OCI-LY7 (cell line): Measurements from ENCODE around the gene CETP. TPM values are rescaled to one million over a fixed set of nuclear protein-coding genes. Genes with fewer than 3 reads are reported as not detected.

Experiments used
- BruUV-seq: library from RNA; stranded (reverse); fragments of 400-500 nt; replicated peaks from 2 replicates; lab custom pipeline; 2021; lab: Mats Ljungman, UMichigan
- CTCF ChIA-PET: fragments of 300-600 bp; sonication (Branson Sonifier 250); formaldehyde crosslinking; loops from one replicate; lab custom pipeline; 2022; ENCODE audit warnings: antibody characterized with exemption; ENCODE audit not compliant: unreplicated experiment; lab: Charles Lee
- POLR2A ChIA-PET: fragments of 300-600 bp; sonication (Branson Sonifier 250); formaldehyde crosslinking; loops from one replicate; lab custom pipeline; 2022; ENCODE audit warnings: antibody characterized with exemption; lab: Charles Lee
- DNase-seq: peaks from one replicate; pipeline ENCODE4 v3.0.0-alpha.2; 2015; ENCODE audit warnings: low spot score
- H2AFZ ChIP-seq: fragments of 200-600 bp; sonication (generic), shearing (Covaris generic); 2 replicates; pipeline ENCODE4 v1.6.1; 2014; ENCODE audit warnings: mild to moderate bottlenecking, antibody characterized with exemption, low read length, moderate library complexity
- H3K27ac ChIP-seq: fragments of 200-600 bp; sonication (generic); 2 replicates; pipeline ENCODE4 v1.5.1; 2014; ENCODE audit warnings: mixed run types, low read depth, mild to moderate bottlenecking, moderate library complexity, low read length, inconsistent platforms; ENCODE audit not compliant: poor library complexity, severe bottlenecking
- H3K36me3 ChIP-seq: fragments of 200-600 bp; sonication (generic); 2 replicates; pipeline ENCODE4 v1.6.1; 2014; ENCODE audit warnings: mild to moderate bottlenecking, antibody characterized with exemption, low read length, moderate library complexity, mixed read lengths; ENCODE audit not compliant: insufficient read depth
- H3K4me1 ChIP-seq: fragments of 200-600 bp; sonication (generic); 2 replicates; pipeline ENCODE4 v1.5.1; 2014; ENCODE audit warnings: mild to moderate bottlenecking, low read length; ENCODE audit not compliant: insufficient read depth, poor library complexity, severe bottlenecking
- H3K4me2 ChIP-seq: fragments of 200-600 bp; sonication (generic); 2 replicates; pipeline ENCODE4 v1.6.1; 2014; ENCODE audit warnings: mild to moderate bottlenecking, low read length
- H3K4me3 ChIP-seq: fragments of 200-600 bp; sonication (generic); 2 replicates; pipeline ENCODE4 v1.5.1; 2014; ENCODE audit warnings: mild to moderate bottlenecking, low read depth, low read length; ENCODE audit not compliant: poor library complexity, severe bottlenecking
- H3K79me2 ChIP-seq: fragments of 200-600 bp; sonication (generic); 2 replicates; pipeline ENCODE4 v1.6.1; 2016; ENCODE audit warnings: low read depth, mild to moderate bottlenecking, low read length, moderate library complexity, mixed read lengths; ENCODE audit not compliant: insufficient read depth
- H3K9me2 ChIP-seq: fragments of 200-600 bp; sonication (generic); 2 replicates; pipeline ENCODE4 v1.6.1; 2016; ENCODE audit warnings: mild to moderate bottlenecking, low read length, mixed read lengths; ENCODE audit not compliant: insufficient read depth
- H3K9me3 ChIP-seq: fragments of 200-600 bp; sonication (generic); 2 replicates; pipeline ENCODE4 v1.6.1; 2014; ENCODE audit warnings: mild to moderate bottlenecking, mixed run types, low read length, mixed read lengths
- H4K20me1 ChIP-seq: fragments of 200-600 bp; sonication (generic); 2 replicates; pipeline ENCODE4 v1.6.1; 2014; ENCODE audit warnings: mild to moderate bottlenecking, antibody characterized with exemption, low read length, moderate library complexity, mixed read lengths; ENCODE audit not compliant: insufficient read depth
- CTCF ChIP-seq: fragments of 200-600 bp; sonication (generic); conservative IDR thresholded peaks from 2 replicates; pipeline ENCODE4 v1.5.1; 2014; ENCODE audit warnings: mild to moderate bottlenecking, antibody characterized with exemption, low read length, moderate library complexity, mixed read lengths
- EZH2phosphoT487 ChIP-seq: fragments of 200-600 bp; sonication (generic); IDR thresholded peaks from 2 replicates; pipeline ENCODE4 v1.6.1; 2018; ENCODE audit warnings: low read depth, borderline replicate concordance, mild to moderate bottlenecking, mixed run types, antibody characterized with exemption, low read length, moderate library complexity, mixed read lengths
- intact Hi-C: fragments of 100-400 bp; cut with micrococcal nuclease; formaldehyde crosslinking; loops from one replicate; pipeline ENCODE4 v1.10.0; 2022; ENCODE audit not compliant: unreplicated experiment
- total RNA-seq, 2 experiments: library from RNA; depleted of rRNA in 1 of 2; stranded (reverse); fragments of >200 nt in 1 of 2; shearing (Covaris generic) in 1 of 2; gene quantifications; 2 replicates each; pipeline ENCODE4 v1.2.3, GENCODE V29; 2014 to 2022

The CETP gene
- total RNA-seq, 2 experiments from 2014 or later: 0.54 to 0.65 TPM

- Histone ChIP-seq H3K4me3 (no peak overlapping the region), H3K9me2 (no peaks in the 10 kb centered on the region), H3K9me3 (no peaks in the 10 kb centered on the region), H3K79me2 (no peaks in the 10 kb centered on the region), H4K20me1 (no peaks in the 10 kb centered on the region), H2AFZ (no peak overlapping the region), H3K4me1 (peaks cover 49% of the 10 kb centered on the region), H3K27ac (no peak overlapping the region), H3K36me3 (no peaks in the 10 kb centered on the region), H3K4me2 (no peak overlapping the region)
- intact Hi-C loops: no loop called here
- TF ChIP-seq EZH2phosphoT487 (no peak), CTCF (no peak)
- DNase-seq: no peak
- CTCF ChIA-PET: interaction anchor here (0.6 to 1.7 kb wide), 3 partner anchors 74 to 1459 kb away, joined by 3 to 9 read pairs (median 4); no protein-coding TSS in a partner anchor
- no TSS peak for BruUV-seq
- POLR2A ChIA-PET: interaction anchor here (0.7 to 2.6 kb wide), 4 partner anchors 10 to 41 kb away, joined by 3 to 11 read pairs (median 4); no protein-coding TSS in a partner anchor
These were observed 6.0 kb downstream of the CETP start for GRCh38 chr16:56967733-56968132.

- DNase-seq: no peak
- no TSS peak for BruUV-seq
- intact Hi-C loops: no loop called here
- Histone ChIP-seq H3K27ac (no peak overlapping the region), H2AFZ (no peak overlapping the region), H3K36me3 (no peaks in the 10 kb centered on the region), H3K4me2 (no peak overlapping the region), H3K9me2 (no peaks in the 10 kb centered on the region), H3K4me1 (peaks cover 62% of the 10 kb centered on the region), H3K79me2 (no peaks in the 10 kb centered on the region), H3K9me3 (no peaks in the 10 kb centered on the region), H3K4me3 (no peak overlapping the region), H4K20me1 (no peaks in the 10 kb centered on the region)
- TF ChIP-seq EZH2phosphoT487 (no peak), CTCF (no peak)
- ChIA-PET CTCF (interaction anchor here (1.0 kb wide), 1 partner anchor 68 kb away, joined by 3 read pairs; no protein-coding TSS in a partner anchor), POLR2A (interaction anchor here (0.5 to 7.1 kb wide), 5 partner anchors 9 to 72 kb away, joined by 3 to 42 read pairs (median 5); partner anchors contain the start of gene NLRC5)
These were observed 8.0 kb downstream of the CETP start for GRCh38 chr16:56969769-56970168.
